SK-MEL-5 (cell line): ENCODE measurements around the gene KLF5. TPM values are rescaled to one million over a fixed set of nuclear protein-coding genes. Genes with fewer than 3 reads are reported as not detected.
A peak's percentile ranks its signal among the peaks of the same experiment; 100 is the strongest.
"Not testable (repeated sequence)": the region's sequence is repeated elsewhere in the genome, so short reads cannot be mapped to it uniquely, and the experiment has no call there.

Source experiments
- DNase-seq: peaks from one replicate; pipeline ENCODE4 v3.0.0-alpha.2; 2016; ENCODE audit warnings: low read depth, low spot score
- in situ Hi-C: cut with HindIII; loops from 2 replicates; pipeline ENCODE4 v1.10.0; 2016; ENCODE audit warnings: low sequenced_read_pairs, high pct_unique_total_duplicates, low pct_unique_long_range_greater_than_20kb
- polyA plus RNA-seq, 2 experiments: library from polyadenylated mRNA; depleted of rRNA; stranded (reverse); fragments of >200 nt; gene quantifications; 2 replicates each; pipeline ENCODE4 v1.2.3, GENCODE V29; 2015
- total RNA-seq: library from RNA; depleted of rRNA; stranded (reverse); fragments of >200 nt; shearing (Covaris generic); gene quantifications from 2 replicates; pipeline ENCODE4 v1.2.3, GENCODE V29; 2014; rRNA removed

KLF5 gene
- total RNA-seq: 2.6 and 3.7 TPM in 2 replicates
- polyA plus RNA-seq (2015; cell fraction: cytosol; rRNA removed): 3.6 and 5.2 TPM in 2 replicates
- 4.0 and 5.1 TPM in 2 replicates for polyA plus RNA-seq (2015; cell fraction: nucleus; rRNA removed)

GRCh38 chr13:73058736-73059459 is at the start of gene KLF5:
TSS of gene KLF5 (plus strand) at chr13:73059005. CDS start at chr13:73059328, 323 bp downstream.
- in situ Hi-C loops: no loop called here

GRCh38 chr13:73011751-73012150 is 47.1 kb upstream of the KLF5 start:
- no peak for DNase-seq

More at GRCh38 chr13:73058736-73059459, at the start of gene KLF5:
- DNase-seq: peak; percentile 95

DNA sequence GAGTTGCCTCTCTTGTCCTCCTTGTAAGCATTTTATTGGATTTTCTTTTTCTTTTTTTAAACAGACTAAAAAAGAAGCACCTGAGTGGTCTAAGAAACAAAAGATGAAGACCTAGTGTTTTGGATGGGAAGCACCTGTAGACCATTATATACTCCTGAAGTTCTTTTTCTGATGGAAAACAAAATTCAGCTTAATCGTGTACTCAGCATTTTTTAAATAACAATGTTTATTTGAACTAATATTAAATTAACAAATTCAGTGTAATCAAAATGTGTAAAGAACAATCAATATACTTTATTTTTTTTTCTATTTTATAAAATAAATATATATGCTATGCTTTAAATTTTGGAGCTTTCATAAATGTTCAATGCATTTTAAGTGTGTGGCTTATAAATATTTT is 43.0 kb upstream of the KLF5 start:
- in situ Hi-C loops: no loop called here
- DNase-seq: no peak

More at GRCh38 chr13:73011751-73012150, 47.1 kb upstream of the KLF5 start:
- in situ Hi-C loops: no loop called here

- in situ Hi-C loops: no loop called here
- no peak for DNase-seq
Observed at GRCh38 chr13:73018336-73018735, 40.5 kb upstream of the KLF5 start.

DNA sequence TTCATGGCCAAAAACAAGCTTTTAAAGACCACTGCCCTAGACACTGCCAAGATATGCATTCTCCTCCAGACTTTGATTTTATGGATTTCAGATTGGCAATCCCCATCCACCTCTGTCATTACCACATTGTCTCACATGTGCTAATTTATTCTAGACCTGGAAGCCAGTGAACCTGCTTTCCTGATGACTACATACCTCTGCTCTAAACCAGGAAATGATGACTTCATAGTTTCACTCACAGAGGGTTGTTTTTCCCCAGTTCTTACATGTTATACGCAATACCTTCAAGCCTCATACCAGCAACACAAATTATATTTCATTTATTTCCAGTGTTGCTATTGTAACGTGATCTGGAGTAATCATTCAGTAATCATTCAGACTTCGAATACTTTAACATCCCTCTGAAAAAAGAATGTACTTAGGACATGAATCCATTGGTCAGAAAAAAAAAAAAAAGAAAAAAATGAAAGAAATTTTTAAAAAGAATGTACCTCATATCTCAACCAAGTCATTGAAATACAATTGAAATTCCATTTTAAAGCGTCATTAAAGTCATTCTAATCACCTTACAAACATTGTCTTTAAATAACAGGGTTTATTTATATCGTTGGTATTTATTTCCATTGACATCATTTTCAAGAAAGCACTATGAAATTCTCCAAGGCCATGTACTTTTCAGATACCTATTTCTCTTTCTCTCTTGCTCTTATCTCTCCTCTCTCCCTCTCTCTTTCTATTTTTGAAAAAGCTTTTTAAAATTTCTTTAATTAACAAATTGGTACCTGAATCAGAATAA is 33.4 kb upstream of the KLF5 start:
- no peak for DNase-seq
- in situ Hi-C loops: no loop called here

DNA sequence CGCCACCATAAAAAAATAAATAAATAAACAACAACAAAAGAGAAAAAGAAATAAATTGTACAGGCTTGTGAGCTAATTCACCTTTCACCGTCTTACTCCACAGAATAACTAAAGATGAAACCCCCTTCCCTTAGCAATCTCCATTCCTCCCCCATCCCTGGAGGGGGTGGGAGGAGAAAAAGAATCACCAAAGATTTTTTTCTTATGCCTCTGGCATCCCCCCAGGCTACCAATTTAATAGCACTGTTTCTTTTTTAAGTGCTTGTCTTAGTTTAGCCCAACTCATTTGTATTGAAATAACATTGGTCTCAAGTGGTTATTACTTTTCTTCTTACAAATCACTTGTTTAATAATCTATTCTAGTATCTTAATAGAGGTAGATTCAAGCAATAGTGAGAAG is 23.9 kb upstream of the KLF5 start:
- DNase-seq: no peak
- in situ Hi-C loops: no loop called here

GRCh38 chr13:73035660-73036059 is 23.1 kb upstream of the KLF5 start:
- in situ Hi-C loops: no loop called here
- DNase-seq: no peak

- in situ Hi-C loops: no loop called here
- DNase-seq: no peak
Observed at GRCh38 chr13:73036566-73036965, 22.2 kb upstream of the KLF5 start.

GRCh38 chr13:73038064-73038463 is 20.7 kb upstream of the KLF5 start:
- in situ Hi-C loops: no loop called here
- DNase-seq: no peak

DNA sequence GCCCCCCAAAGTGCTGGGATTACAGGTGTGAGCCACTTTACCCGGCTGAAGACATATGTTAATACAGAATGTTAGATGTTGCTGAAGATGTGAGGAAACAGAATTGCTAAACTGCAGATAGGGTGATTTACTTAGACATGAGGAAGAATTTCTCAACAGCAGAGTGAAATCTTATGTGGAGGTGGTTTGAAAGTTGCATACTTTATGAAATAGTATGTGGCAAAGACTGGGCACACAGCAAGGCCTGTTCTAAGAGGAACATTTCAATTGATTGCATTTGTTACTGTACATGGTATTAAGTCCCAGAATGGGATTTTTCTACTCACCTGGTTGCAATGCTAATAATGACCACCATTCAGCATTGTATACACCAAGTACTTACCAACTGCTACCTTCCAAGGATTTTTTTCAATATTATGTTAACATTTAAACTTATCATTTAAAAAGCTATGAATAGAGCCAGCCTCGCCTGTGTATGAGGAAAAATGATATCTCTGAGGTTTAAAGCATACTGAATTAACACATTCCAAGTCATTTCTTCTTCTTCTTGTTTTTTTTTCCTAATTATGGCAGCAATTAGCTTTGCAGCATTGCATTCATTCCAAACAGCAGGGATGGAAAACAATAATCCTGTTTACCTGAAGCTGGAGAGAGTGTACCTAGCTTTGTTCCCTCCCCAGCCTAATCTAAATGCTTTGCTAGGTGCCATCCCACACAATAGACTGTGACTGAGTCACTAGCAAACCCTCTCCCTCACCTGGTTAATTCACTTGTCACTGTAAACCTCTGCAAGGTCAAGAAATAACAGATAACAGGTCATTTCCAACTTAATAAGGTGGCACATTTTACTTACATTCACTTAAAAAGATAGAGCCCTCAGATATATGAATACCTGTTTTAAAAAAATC is 19.4 kb upstream of the KLF5 start:
- in situ Hi-C loops: no loop called here
- DNase-seq: no peak

DNA sequence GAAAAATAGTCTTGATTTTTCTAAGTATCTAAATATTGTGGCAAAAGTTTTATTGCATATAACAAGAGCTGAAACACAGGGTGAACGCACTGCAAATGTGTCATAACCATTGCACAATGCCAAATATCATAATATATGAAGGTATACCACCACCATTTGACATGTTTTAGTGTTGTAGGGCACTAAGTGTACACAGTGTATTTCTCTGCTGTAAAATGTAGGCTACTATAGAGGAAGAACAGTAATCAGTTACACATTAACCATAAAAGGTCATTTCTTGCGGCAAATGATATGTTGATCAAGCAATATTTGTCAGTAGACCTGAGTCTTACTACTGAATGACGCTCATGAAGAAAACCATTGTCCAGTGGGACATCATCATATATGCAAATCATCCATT is 18.3 kb upstream of the KLF5 start:
- in situ Hi-C loops: no loop called here
- no peak for DNase-seq

DNA sequence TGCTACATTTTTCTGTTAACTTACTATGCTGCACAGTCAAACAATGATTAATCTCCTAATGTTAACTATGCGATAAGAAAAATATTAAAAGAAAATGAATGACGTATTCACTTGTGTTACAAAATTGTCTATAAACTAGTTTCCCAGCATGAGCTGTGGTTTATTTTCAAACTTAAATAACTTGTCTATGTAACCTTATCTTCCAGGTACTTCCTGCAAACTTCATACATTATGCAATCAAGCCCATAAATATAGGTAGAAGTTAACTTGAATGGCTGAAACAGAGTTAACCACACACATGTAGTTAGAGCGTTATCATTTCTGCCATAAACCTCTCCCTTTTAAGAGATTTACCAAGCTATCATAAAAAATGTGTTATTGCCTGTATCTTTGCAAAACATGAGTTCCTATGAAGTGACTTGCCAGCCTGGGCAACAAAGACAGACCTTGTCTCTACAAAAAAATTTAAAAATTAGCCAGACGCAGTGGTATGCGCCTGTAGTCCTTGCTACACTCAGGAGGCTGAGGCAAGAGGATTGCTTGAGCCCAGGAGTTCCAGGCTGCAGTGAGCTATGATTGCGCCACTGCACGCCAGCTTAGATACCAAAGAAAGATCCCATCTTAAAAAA is 17.7 kb upstream of the KLF5 start:
- no peak for DNase-seq
- in situ Hi-C loops: no loop called here

- in situ Hi-C loops: no loop called here
- DNase-seq: no peak
Observed at GRCh38 chr13:73045031-73045430, 13.8 kb upstream of the KLF5 start.

DNA sequence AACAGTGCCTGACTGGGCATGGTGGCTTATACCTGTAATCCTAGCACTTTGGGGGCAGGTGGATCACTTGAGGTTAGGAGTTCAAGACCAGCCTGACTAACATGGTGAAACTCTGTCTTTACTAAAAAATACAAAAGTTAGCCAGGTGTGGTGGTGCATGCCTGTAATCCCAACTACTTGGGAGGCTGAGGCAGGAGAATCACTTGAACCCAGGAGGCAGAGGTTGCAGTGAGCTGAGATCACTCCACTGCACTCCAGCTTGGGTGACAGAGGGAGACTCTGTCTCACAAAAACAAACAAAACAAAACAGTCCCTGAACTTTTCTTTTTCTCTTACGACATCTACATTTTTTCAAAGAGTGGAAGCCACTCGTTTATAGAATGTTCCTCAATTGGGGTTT is 10.2 kb upstream of the KLF5 start:
- in situ Hi-C loops, DNase-seq: not testable (repeated sequence)

GRCh38 chr13:73054712-73055111 is 4.1 kb upstream of the KLF5 start:
- DNase-seq: no peak
- in situ Hi-C loops: no loop called here

DNA sequence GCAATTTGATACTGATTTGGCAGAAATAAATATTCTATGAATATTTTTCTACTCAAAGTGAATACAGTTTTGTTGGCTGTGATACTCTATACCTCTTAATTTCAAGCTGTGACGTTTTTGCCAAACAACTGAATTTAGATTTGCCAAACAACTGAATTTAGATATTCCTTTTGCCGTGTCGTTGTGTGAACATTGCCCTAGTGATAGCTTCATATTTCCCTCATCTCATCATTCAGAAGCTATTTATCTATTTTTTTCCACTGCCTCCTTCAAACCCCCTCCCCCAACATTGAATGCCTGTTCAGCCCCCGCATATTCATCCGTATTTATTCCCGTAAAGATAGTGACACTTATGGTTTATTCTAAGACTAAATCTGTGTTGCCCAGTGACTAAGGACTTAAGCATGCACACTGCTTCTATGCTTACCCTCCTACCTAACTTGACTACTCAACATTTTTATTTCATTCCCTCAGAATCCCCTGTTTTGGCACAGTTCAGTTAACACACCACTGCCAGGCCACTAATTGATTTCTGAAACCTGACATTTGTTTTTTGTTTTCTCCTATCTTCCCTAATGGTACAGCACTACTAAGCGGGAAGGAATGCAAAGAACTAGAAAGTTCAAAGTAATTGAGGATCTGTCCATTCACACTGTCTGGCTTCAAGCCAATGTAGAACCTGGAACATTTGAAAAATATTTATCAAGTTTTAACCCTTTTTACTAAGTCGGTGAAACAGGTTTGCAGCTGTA is 2.8 kb upstream of the KLF5 start:
- in situ Hi-C loops: no loop called here
- no peak for DNase-seq

GRCh38 chr13:73056565-73056962 is 2.2 kb upstream of the KLF5 start:
- in situ Hi-C loops: no loop called here
- no peak for DNase-seq
